GM19240 (cell line): Measurements from ENCODE around the gene FKBP15.
"Not testable (repeated sequence)": the region's sequence is repeated elsewhere in the genome, so short reads cannot be mapped to it uniquely, and the experiment has no call there.

Experiments used
- DNase-seq: peaks from one replicate; pipeline ENCODE4 v3.0.0; 2011; ENCODE audit warnings: low spot score; ENCODE audit not compliant: insufficient read length

Gene FKBP15

GRCh38 chr9:113221003-113221799 is at the start of gene FKBP15, which contains the start of gene SLC31A1:
FKBP15 (minus strand) TSS chr9:113221277; CDS start chr9:113221243, 34 bp downstream.
SLC31A1 (plus strand) TSS chr9:113221544; CDS start chr9:113256149, 34,605 bp downstream.
- peak; percentile 83 for DNase-seq

GRCh38 chr9:113269871-113270270 is 48.8 kb upstream of the FKBP15 start:
- DNase-seq = no peak

- no peak for DNase-seq
Measured at GRCh38 chr9:113269355-113269754, 48.3 kb upstream of the FKBP15 start.

DNA sequence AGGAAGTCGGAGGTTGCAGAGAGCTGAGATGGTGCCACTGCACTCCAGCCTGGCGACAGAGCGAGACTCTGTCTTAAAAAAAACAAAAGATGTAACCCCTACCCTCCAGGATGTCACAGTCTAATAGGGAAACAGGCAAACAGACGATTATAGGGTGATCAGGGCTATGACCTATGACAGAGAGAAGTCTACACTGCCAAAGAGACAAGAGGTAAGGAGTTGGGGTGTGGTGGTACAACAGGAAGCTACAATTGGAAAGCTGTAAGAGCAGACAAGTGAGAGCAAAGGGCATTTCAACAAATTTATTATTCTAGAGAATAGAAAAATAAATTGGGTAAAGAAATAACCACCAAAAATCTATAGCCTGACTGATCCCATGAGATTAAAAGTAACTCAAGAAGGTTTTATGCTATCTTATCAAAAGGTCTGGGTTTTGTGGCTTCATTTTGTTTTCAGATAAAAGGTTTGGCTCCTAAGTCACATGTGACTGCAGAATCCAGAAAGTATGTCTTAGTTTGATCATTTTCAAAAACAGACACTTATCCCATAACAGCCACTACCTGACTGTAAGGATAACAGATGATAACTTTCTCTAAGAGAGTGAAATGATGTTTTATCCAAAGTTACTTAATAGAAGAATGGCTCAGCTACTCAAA is 47.0 kb upstream of the FKBP15 start:
- no peak for DNase-seq

DNA sequence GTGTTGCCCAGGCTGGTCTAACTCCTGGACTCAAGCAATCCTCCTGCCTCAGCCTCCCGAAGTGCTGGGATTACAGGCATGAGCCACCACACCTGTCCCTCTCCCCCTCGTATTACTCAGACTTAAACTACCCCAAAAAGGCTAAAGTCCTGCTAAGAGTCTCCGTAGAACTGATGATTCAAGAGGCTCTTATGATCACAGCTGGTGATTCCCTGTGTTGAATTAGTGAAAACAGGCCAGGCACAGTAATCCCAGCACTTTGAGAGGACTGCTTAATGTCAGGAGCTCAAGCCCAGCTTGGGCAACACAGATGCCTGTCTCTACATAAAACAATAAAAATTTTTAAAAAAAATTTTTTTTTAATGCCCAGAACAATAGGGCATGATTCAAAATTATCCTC is 45.1 kb upstream of the FKBP15 start:
- no peak for DNase-seq

GRCh38 chr9:113261917-113262671 is 41.0 kb upstream of the FKBP15 start:
- DNase-seq = no peak

DNA sequence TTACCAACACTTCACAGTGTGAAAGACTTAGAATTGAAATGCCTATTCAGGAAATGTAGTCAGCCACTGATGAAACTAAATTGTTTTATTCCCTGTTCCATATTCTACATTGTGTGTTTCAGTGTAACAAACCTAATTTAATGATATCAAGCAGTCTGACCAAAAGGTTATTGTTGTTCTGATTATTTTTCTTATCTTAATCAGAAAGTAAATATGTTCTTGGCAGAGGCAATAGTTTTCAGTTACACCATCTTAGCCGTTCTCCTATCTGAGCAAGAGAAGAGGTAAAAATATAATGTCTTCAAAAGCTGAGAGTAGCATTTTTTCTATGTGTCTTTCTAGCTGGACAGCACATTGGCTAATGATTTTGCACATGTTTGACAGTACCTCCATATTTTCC is 37.2 kb upstream of the FKBP15 start:
- DNase-seq = no peak

- DNase-seq = no peak
Measured at GRCh38 chr9:113257863-113258262, 36.8 kb upstream of the FKBP15 start.

DNA sequence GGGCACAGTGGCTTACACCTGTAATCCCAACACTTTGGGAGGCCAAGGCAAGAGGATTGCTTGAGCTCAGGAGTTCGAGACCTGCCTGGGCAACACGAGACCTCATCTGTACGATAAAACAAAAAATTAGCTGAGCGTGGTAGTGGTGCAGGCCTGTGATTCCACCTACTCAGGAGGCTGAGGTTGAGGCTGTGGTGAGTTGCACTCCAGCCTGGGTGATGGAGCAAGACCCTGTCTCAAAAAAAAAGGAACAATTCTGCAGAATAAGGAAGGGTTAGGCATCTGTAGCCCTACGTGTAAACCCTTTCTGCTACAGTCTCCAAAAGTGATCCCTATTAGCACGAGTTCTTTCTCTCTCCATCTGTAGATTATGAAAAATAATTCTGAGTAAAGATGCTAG is 34.4 kb upstream of the FKBP15 start:
- no peak for DNase-seq

GRCh38 chr9:113254991-113255390 is 33.9 kb upstream of the FKBP15 start:
- no peak for DNase-seq

- DNase-seq = no peak
Measured at GRCh38 chr9:113250807-113251206, 29.7 kb upstream of the FKBP15 start.

- DNase-seq = not testable (repeated sequence)
Measured at GRCh38 chr9:113249661-113250060, 28.6 kb upstream of the FKBP15 start.

GRCh38 chr9:113247640-113248039 is 26.6 kb upstream of the FKBP15 start:
- no peak for DNase-seq

DNA sequence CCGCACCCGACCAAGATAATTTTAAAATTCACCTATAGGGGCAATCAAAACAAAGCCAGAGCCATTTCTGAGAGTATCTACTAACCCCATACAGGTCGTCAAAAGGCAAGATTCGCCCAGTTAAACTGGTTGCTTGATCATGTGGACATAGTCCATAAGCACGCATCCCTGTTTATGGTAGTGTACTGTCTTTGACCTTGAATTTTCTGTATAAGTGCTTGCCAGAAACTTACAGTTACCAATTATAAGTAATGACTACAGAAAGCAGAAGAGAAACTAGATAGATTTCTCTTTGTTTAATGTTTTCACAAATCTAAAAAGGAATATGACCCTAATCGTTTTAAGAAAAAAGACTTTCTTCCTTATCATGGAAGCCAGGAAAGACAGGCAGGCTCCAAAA is 25.9 kb upstream of the FKBP15 start:
- DNase-seq = no peak

DNA sequence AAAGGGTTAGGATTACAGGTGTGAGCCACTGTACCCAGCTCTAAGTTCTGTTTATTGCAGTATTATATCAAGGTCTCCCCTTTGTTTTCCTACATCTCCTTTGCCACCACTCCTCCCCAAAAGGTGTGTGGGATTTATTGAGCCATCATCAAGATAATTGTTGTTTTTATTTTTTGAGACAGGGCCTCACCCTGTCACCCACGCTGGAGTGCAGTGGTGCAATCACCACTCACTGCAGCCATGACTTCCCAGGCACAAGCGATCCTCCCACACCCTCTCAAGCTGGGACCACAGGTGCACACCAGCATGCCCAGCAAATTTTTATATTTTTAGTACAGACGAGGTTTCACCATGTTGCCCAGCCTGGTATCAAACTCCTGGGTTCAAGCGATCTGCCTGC is 24.8 kb upstream of the FKBP15 start:
- no peak for DNase-seq

- no peak for DNase-seq
Measured at GRCh38 chr9:113244556-113244955, 23.5 kb upstream of the FKBP15 start.

- no peak for DNase-seq
Measured at GRCh38 chr9:113241161-113241560, 20.1 kb upstream of the FKBP15 start.

DNA sequence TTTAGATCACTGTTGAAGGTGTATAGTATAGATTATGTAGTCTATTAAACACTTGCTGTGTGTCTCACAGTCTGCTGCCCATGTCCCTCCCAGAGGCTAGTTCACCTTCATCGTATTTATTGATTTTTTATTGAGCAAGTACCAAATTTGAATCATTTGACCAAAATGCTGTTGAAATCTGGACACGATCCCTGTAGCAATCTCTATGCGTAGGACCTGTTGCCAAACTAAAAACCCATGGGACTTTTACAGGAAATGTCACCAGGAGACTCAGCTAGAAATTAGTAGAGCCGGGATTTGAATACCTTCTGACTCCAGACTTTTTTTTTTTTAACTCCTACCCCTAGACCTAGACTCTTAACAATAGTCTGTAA is 17.8 kb upstream of the FKBP15 start:
- no peak for DNase-seq

- no peak for DNase-seq
Measured at GRCh38 chr9:113238202-113238858, 17.3 kb upstream of the FKBP15 start.

GRCh38 chr9:113237026-113237425 is 15.9 kb upstream of the FKBP15 start:
- no peak for DNase-seq

DNA sequence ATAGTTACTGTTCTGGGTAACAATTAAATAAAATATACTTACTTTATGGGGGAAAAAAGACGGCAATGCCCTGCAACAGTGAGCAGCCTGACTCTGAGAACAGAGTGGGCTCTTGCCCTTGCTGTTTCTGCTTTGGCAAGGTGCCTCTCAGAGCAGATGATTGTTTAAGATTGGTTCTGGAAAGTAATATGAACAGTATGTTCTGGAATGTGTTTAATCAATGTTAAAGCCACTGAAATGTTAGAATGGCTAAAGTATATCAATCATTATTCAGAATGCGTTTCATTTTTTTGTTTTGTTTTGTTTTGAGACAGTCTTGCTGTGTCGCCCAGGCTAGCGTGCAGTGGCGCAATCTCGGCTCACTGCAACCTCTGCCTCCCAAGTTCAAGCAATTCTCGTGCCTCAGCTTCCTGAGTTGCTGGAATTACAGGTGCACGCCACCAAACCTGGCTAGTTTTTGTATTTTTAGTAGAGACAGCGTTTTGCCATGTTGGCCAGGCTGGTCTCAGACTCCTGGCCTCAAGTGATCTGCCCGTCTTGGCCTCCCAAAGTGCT is 14.7 kb upstream of the FKBP15 start:
- not testable (repeated sequence) for DNase-seq
